ENCODE measurements around the gene XRCC1.

GRCh38 chr19:43607238-43608205 is 32.2 kb upstream of the XRCC1 start:
- TF ChIP-seq POLR2A (conservative IDR thresholded peaks at IDR 0.05) (no peak), ZNF121 (CRISPR knock-in tag; conservative IDR thresholded peaks at IDR 0.05) (no peak), CBX8 (IDR thresholded peaks at IDR 0.05; ENCODE audit: borderline replicate concordance, extremely low read depth, low read depth, low read length, poor library complexity, severe bottlenecking) (no peak)
- TF ChIP-seq, protein P1, sequence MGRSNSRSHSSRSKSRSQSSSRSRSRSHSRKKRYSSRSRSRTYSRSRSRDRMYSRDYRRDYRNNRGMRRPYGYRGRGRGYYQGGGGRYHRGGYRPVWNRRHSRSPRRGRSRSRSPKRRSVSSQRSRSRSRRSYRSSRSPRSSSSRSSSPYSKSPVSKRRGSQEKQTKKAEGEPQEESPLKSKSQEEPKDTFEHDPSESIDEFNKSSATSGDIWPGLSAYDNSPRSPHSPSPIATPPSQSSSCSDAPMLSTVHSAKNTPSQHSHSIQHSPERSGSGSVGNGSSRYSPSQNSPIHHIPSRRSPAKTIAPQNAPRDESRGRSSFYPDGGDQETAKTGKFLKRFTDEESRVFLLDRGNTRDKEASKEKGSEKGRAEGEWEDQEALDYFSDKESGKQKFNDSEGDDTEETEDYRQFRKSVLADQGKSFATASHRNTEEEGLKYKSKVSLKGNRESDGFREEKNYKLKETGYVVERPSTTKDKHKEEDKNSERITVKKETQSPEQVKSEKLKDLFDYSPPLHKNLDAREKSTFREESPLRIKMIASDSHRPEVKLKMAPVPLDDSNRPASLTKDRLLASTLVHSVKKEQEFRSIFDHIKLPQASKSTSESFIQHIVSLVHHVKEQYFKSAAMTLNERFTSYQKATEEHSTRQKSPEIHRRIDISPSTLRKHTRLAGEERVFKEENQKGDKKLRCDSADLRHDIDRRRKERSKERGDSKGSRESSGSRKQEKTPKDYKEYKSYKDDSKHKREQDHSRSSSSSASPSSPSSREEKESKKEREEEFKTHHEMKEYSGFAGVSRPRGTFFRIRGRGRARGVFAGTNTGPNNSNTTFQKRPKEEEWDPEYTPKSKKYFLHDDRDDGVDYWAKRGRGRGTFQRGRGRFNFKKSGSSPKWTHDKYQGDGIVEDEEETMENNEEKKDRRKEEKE (IDR thresholded peaks at IDR 0.05; ENCODE audit: borderline replicate concordance in 1 of 2, control insufficient read depth in 1 of 2, low read depth in 2 of 2, low read length in 1 of 2) = no peak
- TF ChIP-seq, protein P2, sequence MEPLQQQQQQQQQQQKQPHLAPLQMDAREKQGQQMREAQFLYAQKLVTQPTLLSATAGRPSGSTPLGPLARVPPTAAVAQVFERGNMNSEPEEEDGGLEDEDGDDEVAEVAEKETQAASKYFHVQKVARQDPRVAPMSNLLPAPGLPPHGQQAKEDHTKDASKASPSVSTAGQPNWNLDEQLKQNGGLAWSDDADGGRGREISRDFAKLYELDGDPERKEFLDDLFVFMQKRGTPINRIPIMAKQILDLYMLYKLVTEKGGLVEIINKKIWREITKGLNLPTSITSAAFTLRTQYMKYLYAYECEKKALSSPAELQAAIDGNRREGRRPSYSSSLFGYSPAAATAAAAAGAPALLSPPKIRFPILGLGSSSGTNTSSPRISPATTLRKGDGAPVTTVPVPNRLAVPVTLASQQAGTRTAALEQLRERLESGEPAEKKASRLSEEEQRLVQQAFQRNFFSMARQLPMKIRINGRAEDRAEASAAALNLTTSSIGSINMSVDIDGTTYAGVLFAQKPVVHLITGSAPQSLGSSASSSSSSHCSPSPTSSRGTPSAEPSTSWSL (CRISPR knock-in tag; IDR thresholded peaks at IDR 0.05; ENCODE audit: borderline replicate concordance) = no peak
- TF ChIP-seq, protein P3, sequence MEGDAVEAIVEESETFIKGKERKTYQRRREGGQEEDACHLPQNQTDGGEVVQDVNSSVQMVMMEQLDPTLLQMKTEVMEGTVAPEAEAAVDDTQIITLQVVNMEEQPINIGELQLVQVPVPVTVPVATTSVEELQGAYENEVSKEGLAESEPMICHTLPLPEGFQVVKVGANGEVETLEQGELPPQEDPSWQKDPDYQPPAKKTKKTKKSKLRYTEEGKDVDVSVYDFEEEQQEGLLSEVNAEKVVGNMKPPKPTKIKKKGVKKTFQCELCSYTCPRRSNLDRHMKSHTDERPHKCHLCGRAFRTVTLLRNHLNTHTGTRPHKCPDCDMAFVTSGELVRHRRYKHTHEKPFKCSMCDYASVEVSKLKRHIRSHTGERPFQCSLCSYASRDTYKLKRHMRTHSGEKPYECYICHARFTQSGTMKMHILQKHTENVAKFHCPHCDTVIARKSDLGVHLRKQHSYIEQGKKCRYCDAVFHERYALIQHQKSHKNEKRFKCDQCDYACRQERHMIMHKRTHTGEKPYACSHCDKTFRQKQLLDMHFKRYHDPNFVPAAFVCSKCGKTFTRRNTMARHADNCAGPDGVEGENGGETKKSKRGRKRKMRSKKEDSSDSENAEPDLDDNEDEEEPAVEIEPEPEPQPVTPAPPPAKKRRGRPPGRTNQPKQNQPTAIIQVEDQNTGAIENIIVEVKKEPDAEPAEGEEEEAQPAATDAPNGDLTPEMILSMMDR (IDR thresholded peaks at IDR 0.05 in 2 of 3, conservative IDR thresholded peaks at IDR 0.05 in 1 of 3; ENCODE audit: insufficient read depth in 2 of 3, low read depth in 1 of 3, low read length in 3 of 3) = no peak
